Measurements from ENCODE around the gene DBNDD2.

Gene DBNDD2

GRCh38 chr20:45387274-45387673 lies 20.8 kb upstream of the DBNDD2 start:
- no peak for DNase-seq

GRCh38 chr20:45390931-45391330 lies 17.2 kb upstream of the DBNDD2 start:
- no peak for DNase-seq

GRCh38 chr20:45391559-45391958 lies 16.5 kb upstream of the DBNDD2 start:
- no peak for DNase-seq

GRCh38 chr20:45392733-45393132 lies 15.4 kb upstream of the DBNDD2 start:
- no peak for DNase-seq

GRCh38 chr20:45394221-45395113 lies 13.6 kb upstream of the DBNDD2 start:
- no peak for DNase-seq

- DNase-seq, result no peak
These were observed 13.0 kb upstream of the DBNDD2 start for GRCh38 chr20:45395114-45395415.

GRCh38 chr20:45399018-45399417 lies 9.1 kb upstream of the DBNDD2 start:
- DNase-seq, result no peak

GRCh38 chr20:45400346-45401031 lies 7.6 kb upstream of the DBNDD2 start:
- no peak for DNase-seq

GRCh38 chr20:45402946-45403345 lies 5.1 kb upstream of the DBNDD2 start:
- no peak for DNase-seq

- no peak for DNase-seq
These were observed 3.7 kb upstream of the DBNDD2 start for GRCh38 chr20:45404438-45404837.

GRCh38 chr20:45405571-45406259 lies 2.4 kb upstream of the DBNDD2 start:
- DNase-seq, result peak; percentile 25

GRCh38 chr20:45406260-45407066 lies 1.6 kb upstream of the DBNDD2 start:
- peak; percentile 56 for DNase-seq

GRCh38 chr20:45407067-45407745 lies 883 bp upstream of the DBNDD2 start:
- DNase-seq, result peak; percentile 53

- no peak for DNase-seq
These were observed 641 bp downstream of the DBNDD2 start for GRCh38 chr20:45408646-45409213.

- DNase-seq, result no peak
These were observed 1.6 kb downstream of the DBNDD2 start for GRCh38 chr20:45409521-45410272.

GRCh38 chr20:45410887-45411286 lies 2.8 kb downstream of the DBNDD2 start:
- no peak for DNase-seq

- no peak for DNase-seq
These were observed 4.6 kb downstream of the DBNDD2 start for GRCh38 chr20:45412653-45413052.

- no peak for DNase-seq
These were observed 5.4 kb downstream of the DBNDD2 start for GRCh38 chr20:45413479-45413878.

GRCh38 chr20:45415822-45416637 lies 7.9 kb downstream of the DBNDD2 start, which contains the start of gene PIGT:
PIGT (plus strand) TSS chr20:45416141; CDS start chr20:45416157, 16 bp downstream.
- DNase-seq, result peak; percentile 80

- no peak for DNase-seq
These were observed 8.8 kb downstream of the DBNDD2 start for GRCh38 chr20:45416917-45417316.

All from NCI-H526 treated with DMSO at 0.1 percent for 48 hours (cell line).